ENCODE data around the gene ARHGAP25. TPM values are rescaled to one million over a fixed set of nuclear protein-coding genes. Genes with fewer than 3 reads are reported as not detected.
A peak's percentile ranks its signal among the peaks of the same experiment; 100 is the strongest.

The ARHGAP25 gene
- polyA plus RNA-seq, 1 experiment = 0.55 TPM

DNA sequence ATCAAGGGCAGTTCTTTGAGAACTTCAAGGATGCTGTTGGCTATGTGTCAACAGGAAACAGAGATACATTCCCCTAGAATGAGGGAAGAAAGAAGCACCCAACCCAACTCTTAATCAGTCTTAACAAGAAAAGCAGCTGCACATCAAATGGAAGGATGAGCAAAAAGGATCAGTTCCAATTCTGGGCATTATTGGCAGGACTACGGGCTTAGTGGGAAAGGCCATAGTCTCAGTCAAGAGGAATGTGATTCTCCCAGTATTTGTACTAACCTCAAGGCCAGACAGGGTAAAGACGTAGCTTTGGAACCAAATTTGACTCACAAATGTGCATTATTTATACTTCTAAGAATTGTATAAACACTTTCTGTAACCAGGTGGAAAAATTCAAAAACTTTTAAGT is 118.4 kb downstream of the ARHGAP25 start:
- ChIA-PET CTCF (interaction anchor here (0.8 to 2.0 kb wide), 2 partner anchors 14 to 101 kb away, joined by 3 to 8 read pairs; no protein-coding TSS in a partner anchor), POLR2A (interaction anchor here (1.2 kb wide), 1 partner anchor 258 kb away, joined by 3 read pairs; no protein-coding TSS in a partner anchor)
- TF ChIP-seq, protein P1, sequence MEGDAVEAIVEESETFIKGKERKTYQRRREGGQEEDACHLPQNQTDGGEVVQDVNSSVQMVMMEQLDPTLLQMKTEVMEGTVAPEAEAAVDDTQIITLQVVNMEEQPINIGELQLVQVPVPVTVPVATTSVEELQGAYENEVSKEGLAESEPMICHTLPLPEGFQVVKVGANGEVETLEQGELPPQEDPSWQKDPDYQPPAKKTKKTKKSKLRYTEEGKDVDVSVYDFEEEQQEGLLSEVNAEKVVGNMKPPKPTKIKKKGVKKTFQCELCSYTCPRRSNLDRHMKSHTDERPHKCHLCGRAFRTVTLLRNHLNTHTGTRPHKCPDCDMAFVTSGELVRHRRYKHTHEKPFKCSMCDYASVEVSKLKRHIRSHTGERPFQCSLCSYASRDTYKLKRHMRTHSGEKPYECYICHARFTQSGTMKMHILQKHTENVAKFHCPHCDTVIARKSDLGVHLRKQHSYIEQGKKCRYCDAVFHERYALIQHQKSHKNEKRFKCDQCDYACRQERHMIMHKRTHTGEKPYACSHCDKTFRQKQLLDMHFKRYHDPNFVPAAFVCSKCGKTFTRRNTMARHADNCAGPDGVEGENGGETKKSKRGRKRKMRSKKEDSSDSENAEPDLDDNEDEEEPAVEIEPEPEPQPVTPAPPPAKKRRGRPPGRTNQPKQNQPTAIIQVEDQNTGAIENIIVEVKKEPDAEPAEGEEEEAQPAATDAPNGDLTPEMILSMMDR (IDR thresholded peaks at IDR 0.05; ENCODE audit: low read depth, low read length) = no peak
- H3K4me3 ChIP-seq (ENCODE audit: low read depth, low read length) = no peak overlapping the region
- no peaks in the 10 kb centered on the region for H3K27me3 ChIP-seq (ENCODE audit: control insufficient read depth, insufficient read depth, low read length)
- no peaks in the 10 kb centered on the region for H3K9me3 ChIP-seq (ENCODE audit: control insufficient read depth, insufficient read depth, low read length)
- peak; percentile 56 for DNase-seq (ENCODE audit: low read depth, low spot score)
- no peak overlapping the region for H3K27ac ChIP-seq (ENCODE audit: low read depth, low read length)

DNA sequence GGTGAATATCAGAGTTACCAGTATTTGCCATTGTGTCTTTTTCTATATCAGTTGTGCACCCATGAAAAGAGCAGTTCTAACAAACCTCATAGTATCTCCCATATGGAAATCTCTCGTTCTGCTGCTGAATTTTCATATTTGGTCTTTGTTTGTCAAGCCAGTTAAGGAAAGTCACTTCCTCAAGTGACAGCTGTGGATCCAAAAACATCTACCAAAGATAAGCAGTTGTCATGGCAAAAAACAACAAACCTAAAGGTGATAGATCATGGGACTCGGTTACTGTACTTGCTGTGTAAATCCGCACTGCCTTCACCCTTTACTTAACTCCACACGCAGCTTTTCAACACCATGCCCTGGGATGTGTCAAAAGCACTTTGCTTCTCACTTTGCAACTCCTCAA is 119.3 kb downstream of the ARHGAP25 start:
- no peak for DNase-seq (ENCODE audit: low read depth, low spot score)
- no peaks in the 10 kb centered on the region for H3K27me3 ChIP-seq (ENCODE audit: control insufficient read depth, insufficient read depth, low read length)
- CTCF ChIA-PET = interaction anchor here (0.9 to 2.0 kb wide), 3 partner anchors 71 to 145 kb away, joined by 3 to 8 read pairs (median 3); no protein-coding TSS in a partner anchor
- POLR2A ChIA-PET = interaction anchor here (1.2 kb wide), 1 partner anchor 259 kb away, joined by 3 read pairs; no protein-coding TSS in a partner anchor
- no peak overlapping the region for H3K4me3 ChIP-seq (ENCODE audit: low read depth, low read length)
- H3K9me3 ChIP-seq (ENCODE audit: control insufficient read depth, insufficient read depth, low read length) = no peaks in the 10 kb centered on the region
- TF ChIP-seq, protein P1 (IDR thresholded peaks at IDR 0.05; ENCODE audit: low read depth, low read length) = no peak
- H3K27ac ChIP-seq (ENCODE audit: low read depth, low read length) = no peak overlapping the region

DNA sequence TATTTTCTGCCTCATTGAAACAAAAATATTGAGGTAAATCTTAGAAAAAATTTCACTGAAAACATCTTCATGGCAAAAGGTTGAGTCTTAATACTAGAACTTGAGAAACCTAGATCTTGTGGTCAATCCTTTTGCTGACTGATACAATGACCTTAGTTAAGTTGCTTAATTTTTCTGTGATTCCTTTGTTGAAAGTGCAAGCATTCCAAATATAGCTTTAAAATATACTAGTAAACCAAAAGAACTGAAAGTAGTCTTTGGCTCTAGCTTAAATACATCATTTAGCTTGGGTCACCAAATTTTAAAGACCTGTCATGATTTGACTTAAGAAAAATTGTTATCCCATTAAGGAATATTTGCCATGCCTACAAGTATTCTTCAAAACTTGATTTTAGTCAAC is 119.9 kb downstream of the ARHGAP25 start:
- ChIA-PET POLR2A (no interaction called here), CTCF (interaction anchor here (0.7 to 1.0 kb wide), 3 partner anchors 70 to 733 kb away, joined by 3 read pairs; no protein-coding TSS in a partner anchor)
- Histone ChIP-seq H3K27ac (ENCODE audit: low read depth, low read length) (no peak overlapping the region), H3K4me3 (ENCODE audit: low read depth, low read length) (no peak overlapping the region), H3K27me3 (ENCODE audit: control insufficient read depth, insufficient read depth, low read length) (no peaks in the 10 kb centered on the region), H3K9me3 (ENCODE audit: control insufficient read depth, insufficient read depth, low read length) (no peaks in the 10 kb centered on the region)
- DNase-seq (ENCODE audit: low read depth, low spot score) = no peak
- TF ChIP-seq, protein P1 (IDR thresholded peaks at IDR 0.05; ENCODE audit: low read depth, low read length) = no peak

DNA sequence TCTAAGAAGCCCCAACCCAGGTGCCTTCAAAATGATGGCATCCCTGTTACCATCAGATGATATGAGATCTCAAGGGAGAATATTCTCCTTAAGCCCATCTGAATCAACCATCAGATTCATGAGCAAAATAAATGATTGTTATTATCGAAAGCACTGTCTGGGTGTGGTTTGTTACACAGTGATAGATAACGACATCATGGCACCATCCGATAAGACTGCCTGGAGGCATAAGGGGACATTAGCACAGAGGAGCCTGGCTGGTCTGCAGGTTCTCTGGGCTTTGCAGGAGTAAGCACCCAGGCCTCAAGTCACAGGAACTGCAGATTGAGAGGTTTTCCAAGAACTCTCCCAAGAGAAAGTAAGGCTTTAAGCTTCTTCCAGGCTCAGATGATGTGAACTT is 120.9 kb downstream of the ARHGAP25 start:
- POLR2A ChIA-PET = no interaction called here
- TF ChIP-seq, protein P1 (IDR thresholded peaks at IDR 0.05; ENCODE audit: low read depth, low read length) = no peak
- Histone ChIP-seq H3K27ac (ENCODE audit: low read depth, low read length) (no peak overlapping the region), H3K4me3 (ENCODE audit: low read depth, low read length) (no peak overlapping the region), H3K9me3 (ENCODE audit: control insufficient read depth, insufficient read depth, low read length) (no peaks in the 10 kb centered on the region), H3K27me3 (ENCODE audit: control insufficient read depth, insufficient read depth, low read length) (no peaks in the 10 kb centered on the region)
- CTCF ChIA-PET = no interaction called here
- no peak for DNase-seq (ENCODE audit: low read depth, low spot score)

DNA sequence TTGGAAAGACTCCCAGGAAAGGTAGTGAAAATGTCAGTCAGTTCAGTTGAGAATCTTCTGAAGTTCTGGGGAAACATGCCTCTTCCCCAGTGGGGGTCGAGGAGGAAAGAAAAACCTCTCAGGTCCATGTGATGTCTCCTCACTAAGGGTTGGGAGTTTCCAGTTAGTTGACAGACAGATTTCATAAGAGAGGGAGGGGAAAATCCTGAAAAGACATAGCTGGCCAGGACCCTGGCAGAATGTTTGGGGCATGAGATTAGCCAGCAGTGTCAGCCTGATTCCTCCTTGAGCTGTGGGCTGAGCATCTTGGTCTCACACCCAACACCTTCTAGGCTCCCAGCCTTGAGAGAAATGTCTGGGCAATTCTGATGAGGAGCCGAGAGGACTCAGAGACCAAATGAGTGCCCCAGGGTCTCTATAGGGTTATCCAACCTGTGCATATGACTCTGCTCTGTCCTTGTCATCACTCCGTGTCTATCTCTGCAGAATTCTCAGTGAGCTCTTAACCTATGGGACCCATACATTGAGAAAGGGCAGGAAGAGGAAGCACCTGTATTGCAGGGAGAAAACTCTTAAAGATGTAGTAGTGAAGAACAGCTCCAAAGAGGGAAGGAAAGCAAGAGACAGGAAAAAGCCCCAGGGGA is 122.7 kb downstream of the ARHGAP25 start:
- no peak for DNase-seq (ENCODE audit: low read depth, low spot score)
- Histone ChIP-seq H3K27me3 (ENCODE audit: control insufficient read depth, insufficient read depth, low read length) (peaks cover 2% of the 10 kb centered on the region), H3K27ac (ENCODE audit: low read depth, low read length) (no peak overlapping the region), H3K9me3 (ENCODE audit: control insufficient read depth, insufficient read depth, low read length) (no peaks in the 10 kb centered on the region), H3K4me3 (ENCODE audit: low read depth, low read length) (no peak overlapping the region)
- ChIA-PET POLR2A (no interaction called here), CTCF (interaction anchor here (1.3 to 2.6 kb wide), 3 partner anchors 105 to 392 kb away, joined by 4 to 8 read pairs (median 4); no protein-coding TSS in a partner anchor)
- TF ChIP-seq, protein P1 (IDR thresholded peaks at IDR 0.05; ENCODE audit: low read depth, low read length) = no peak

All from AG04450 (cell line).